Activated CD4-positive, CD25-positive, alpha-beta regulatory T cell treated with anti-CD3 and anti-CD28 coated beads, Interleukin-2, amount 50 U/mL, for 16 hours (primary cell): ENCODE data around the gene NOD1.
"Not testable (repeated sequence)": the region's sequence is repeated elsewhere in the genome, so short reads cannot be mapped to it uniquely, and the experiment has no call there.

Experiments
- DNase-seq: peaks from one replicate; pipeline ENCODE4 v3.0.0-alpha.2; 2020; ENCODE audit warnings: low read depth, low spot score

Gene NOD1

GRCh38 chr7:30447466-30447865, 31.1 kb downstream of the NOD1 start:
- DNase-seq, result no peak

DNA sequence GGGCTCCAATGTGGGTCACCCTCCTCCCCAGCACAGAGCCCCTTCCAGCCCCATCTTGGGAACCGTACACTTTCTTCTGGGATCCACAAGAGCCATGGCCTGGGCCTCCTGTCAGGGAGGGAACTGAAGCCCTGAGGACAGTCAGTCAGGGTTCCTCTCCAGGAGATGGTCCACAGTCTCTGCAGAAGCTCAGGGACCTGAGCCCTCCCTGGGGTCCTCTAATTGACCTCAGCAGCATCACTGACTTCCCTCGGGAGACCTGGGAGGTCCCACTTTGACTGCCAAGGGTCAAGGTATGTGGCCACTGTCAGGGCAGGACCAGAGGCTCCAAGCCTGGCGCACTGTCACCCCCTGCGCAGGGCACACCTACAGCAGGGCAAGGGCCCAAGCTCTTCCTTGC, 32.3 kb downstream of the NOD1 start:
- no peak for DNase-seq

DNA sequence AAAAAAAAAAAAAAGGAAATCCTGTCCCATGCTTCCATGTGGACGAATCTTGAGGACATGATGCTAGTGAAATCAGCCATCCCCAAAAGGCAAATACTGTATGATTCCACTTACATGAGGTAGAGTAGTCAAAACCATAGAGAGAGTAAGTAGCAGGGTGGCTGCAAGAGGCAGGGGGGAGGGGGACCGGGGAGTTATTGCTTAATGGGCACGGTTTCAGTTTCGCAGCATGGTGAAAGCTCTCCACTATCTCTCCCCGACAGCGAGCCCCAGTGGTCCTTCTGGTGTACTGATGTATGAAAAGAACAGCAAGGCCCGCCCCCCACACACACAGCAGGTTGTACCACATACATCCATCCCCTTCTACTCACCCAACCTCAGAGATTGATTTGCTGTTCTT, 32.8 kb downstream of the NOD1 start:
- DNase-seq, result peak; percentile 48

- DNase-seq, result no peak
Measured at GRCh38 chr7:30437823-30438574, 40.6 kb downstream of the NOD1 start.

GRCh38 chr7:30436518-30436917, 42.1 kb downstream of the NOD1 start:
- DNase-seq, result no peak

DNA sequence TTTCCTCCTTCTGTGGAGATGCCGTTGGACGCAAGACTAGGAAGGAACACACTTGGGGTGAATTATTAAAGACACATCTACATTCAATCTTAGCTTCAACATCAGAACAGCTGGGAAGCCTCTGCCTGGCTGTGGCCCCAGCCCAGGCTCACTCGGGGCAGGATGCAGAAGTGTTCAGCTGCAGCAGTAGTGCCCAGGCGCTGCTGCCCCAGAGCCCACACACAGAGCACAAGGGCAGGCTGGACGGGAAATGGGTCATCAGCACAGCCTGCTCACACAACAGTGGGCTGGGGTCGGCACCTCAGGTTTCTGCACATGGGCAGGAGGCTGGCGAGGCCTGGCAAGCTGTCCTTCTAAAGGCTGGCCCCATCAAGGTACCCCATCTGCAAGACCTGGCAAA, 42.5 kb downstream of the NOD1 start:
- DNase-seq, result no peak

- DNase-seq, result no peak
Measured at GRCh38 chr7:30434140-30434799, 44.3 kb downstream of the NOD1 start.

- no peak for DNase-seq
Measured at GRCh38 chr7:30433506-30433905, 45.1 kb downstream of the NOD1 start.

DNA sequence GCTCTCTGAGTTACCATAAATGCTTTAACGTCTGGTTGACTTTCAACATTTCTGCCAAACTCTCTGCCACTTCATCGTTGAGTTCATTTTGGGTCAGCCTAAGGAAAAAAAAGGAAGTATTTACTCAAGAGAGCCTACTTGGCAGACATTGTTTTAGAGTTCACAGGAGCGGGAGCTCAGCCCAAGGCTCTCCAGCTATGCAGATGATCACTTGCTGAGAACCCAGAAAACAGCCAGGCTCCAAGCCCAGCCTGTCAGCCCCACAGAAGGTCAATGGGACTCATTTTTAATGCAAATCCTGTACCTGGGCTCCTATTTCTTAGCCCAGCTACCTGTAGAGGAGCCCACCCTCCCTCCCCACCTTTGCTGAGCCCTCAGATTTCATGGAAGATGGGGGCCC, 45.5 kb downstream of the NOD1 start:
- no peak for DNase-seq

DNA sequence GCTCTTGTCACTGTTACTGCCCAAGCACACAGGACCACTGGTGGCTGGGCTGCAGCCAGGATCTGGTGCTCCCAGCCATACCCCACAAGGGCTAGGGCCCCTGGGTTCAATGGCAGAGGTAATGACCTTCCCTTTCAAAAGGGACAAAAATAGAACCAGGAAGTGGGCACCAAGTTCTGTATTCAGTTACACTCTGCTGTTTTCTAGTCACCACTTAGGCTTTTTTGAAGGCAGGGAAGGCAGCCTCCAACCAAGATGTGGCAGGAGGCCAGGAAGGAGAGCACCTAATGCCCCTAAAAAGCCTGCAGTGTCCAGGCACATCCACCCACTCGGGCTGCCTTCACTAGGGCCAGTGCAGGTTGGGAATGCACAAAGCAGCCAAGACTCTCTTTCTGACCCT, 47.8 kb downstream of the NOD1 start:
- no peak for DNase-seq

DNA sequence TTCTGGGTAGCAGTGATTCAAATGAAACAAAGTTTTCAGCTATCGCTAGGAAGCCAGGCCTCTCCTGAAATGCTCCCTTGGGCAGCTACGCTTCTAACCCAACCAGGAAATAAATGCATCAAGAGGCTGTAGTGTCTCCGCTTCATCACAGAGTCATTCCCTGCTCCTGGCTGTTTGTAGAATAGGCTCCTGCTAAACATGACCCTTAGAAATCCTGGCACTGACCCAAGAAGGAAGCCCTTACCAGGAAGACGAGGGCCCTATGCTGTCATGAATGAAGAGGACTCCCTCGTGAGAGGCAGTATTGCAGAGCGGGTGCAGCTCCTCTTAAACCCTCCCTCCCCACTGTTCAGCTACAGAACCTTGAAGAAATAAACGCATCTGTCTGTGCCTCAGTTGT, 48.3 kb downstream of the NOD1 start:
- DNase-seq, result no peak

GRCh38 chr7:30429156-30429530, 49.4 kb downstream of the NOD1 start:
- no peak for DNase-seq

DNA sequence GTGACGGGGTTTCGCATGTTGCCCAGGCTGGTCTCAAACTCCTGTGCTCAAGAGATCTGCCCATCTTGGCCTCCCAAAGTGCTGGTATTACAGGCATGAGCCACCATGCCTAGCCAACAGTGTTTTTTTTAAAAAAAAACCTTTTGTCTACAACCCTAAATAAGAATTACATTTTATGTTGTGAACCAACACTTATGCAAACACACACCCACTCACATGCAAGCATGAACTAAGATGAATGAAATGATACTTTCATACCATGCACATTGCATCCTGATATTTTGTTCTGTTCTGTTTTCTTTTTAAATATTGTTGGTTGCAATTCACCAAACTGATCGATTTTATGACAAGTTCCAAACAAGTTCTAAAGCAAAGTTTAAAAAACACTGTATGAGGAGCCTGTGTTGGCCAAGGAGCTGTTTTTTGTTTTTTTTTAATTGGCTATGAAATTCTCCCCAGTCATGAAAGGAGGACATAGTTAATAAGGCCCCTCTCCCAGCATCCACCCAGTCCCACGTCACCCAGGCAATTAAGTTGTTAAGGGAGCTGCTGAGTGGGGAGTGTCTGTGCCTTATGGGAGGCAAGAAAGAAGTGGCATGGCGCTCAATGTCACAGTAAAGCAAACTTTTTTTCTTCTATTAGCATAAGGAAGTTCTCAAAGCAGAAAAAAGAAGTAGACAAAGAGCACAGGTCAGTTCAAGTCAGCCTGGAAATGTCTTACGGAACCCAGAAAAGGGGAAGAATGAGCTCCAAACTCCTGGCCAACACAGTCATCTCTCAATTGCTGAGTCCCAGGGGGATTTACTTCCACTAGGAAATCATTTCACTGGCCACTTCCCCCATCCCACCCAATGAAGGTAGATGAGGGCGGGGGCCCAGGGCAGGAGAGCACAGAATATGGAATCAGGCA, 50.1 kb downstream of the NOD1 start:
- no peak for DNase-seq

DNA sequence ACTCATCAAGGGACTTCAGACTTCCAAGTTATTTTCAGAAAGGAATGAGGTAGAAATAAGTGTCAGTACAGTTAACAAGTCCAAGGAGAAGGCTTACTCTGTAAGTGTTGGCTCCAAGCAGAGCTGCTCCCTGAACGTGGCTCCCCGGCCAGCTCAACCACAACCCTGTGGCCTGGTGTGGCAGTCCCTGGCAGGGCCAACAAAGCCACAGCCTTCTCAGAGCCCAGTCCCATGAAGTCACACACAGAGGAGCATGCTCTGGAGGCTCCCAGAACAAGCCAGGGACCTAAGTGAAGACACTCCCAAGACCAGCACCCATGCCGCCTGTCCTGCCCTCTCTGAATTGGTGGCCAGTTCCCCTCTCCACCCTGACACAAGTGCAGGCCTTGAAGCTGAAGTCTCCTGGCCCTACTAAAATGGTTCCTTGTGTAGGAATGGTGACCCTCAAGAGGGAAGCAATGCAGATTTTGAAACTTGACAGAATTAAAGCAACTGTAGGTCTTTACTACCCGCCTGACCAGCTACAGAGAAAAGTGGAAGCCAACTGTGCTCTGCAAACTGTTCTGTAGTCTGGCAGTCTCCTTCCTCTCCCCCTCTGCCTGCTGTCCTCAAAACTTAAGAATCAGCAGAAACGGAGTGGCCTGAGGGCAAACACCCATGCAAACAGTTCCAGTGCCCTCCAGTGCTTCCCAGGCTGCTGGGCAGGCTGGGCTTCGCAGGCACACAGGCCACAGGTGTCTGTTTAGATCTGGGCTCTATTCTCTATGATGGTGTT, 51.1 kb downstream of the NOD1 start:
- DNase-seq, result no peak

DNA sequence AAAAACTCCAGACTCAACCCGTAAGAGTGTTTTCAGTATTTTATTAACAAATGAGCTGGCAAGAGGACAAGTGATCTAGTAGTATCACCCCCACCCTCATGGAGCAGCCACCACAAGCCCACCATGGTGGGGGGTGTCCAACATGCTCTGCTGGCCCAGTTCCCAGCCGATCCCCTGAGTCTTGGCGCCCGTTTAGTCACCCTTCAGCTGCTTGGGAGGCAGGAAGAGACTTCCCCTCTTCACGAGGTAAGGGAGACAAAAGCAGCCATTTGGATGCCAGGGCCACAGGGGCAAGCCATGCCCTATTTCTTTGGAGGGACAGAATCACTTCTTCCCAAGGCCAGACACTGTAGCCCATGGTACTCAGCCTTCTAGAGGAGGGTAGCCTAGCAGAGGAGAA, 54.1 kb downstream of the NOD1 start:
- DNase-seq, result no peak

GRCh38 chr7:30423788-30424505, 54.6 kb downstream of the NOD1 start:
- no peak for DNase-seq

DNA sequence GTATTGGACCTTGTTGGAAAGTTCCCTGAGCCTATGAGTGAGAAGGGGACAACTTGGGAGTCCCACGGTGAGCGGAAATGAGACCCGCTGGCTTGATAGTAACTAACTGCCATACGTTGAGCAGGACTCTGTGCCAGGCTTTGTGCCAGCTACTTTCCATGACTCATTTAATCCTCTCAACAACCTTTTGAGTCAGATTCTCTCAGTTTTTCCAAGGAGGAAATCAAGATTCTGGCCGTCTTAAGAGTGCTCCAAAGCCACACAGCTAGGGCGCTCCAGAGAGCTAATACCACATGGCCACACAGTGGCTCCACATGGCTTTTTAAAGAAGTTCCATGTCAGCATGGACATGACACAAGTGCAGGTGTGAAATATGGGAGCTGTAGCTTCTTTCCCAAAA, 55.7 kb downstream of the NOD1 start:
- DNase-seq, result no peak

DNA sequence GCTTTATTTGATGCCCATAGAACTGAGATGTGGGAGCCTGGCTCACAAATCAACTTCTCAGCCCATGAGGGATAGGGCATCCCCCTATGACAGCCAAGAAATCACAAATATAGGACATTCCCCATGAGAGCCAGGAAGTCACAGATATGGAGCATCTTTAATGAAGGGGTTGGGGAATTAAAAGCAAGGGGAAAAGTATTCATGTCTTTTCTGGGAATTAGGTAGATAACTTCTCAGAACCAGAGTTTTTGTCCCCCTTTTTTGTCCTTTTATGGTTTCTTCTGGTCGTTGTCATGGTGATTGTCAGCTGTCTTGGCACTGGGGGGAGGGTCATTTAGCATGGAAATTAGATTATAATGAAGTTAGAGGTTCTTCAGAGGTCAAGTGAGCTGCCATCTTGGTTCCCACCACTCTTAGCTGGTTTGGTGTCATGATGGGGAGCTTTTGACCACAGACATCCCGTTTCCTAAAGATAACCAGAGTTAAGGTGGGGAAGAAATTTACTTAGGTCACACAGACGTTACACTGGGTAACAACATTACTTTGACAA, 56.9 kb downstream of the NOD1 start:
- DNase-seq, result no peak

- DNase-seq, result no peak
Measured at GRCh38 chr7:30420662-30421061, 57.9 kb downstream of the NOD1 start.

DNA sequence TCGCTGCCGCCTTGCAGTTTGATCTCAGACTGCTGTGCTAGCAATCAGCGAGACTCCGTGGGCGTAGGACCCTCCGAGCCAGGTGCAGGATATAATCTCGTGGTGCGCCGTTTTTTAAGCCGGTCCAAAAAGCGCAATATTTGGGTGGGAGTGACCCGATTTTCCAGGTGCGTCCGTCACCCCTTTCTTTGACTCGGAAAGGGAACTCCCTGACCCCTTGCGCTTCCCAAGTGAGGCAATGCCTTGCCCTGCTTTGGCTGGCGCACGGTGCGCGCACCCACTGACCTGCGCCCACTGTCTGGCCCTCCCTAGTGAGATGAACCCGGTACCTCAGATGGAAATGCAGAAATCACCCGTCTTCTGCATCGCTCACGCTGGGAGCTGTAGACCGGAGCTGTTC, 58.5 kb downstream of the NOD1 start:
- not testable (repeated sequence) for DNase-seq

DNA sequence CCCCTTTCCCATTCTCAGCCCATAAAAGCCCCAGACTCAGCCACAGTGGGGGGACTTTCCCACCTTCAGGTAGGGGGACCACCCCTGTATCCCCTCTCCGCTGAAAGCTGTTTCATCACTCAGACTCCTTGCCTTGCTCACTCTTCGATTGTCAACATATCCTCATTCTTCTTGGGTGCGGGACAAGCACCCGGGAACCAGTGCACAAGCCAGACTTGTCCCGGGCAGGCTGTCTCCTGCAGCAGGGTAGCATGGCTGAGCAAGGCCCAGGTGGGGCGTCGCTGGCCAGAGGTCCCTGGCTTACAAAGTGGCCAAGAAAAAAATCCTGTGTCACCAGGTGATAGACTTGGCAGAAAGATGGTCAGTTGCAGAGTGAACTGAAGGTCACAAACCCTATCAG, 64.7 kb downstream of the NOD1 start:
- no peak for DNase-seq
